Pancreas (tissue), 10 donors: ENCODE data around the gene PTPRD. TPM values are rescaled to one million over a fixed set of nuclear protein-coding genes. Genes with fewer than 3 reads are reported as not detected.

Experiments used
- ATAC-seq, 4 donors: fragments of 200-7000 bp; cut with Tn5 transposase; one replicate each; pipeline versions ENCODE4 v1.8.0 to v1.9.1; 2020; ENCODE audit warnings: mild to moderate bottlenecking in 4 of 4, moderate library complexity in 4 of 4
- DNase-seq, 6 donors: peaks; one replicate each; pipeline ENCODE4 v3.0.0-alpha.2; 2020
- FAIRE-seq: peaks from 2 replicates; lab custom pipeline; 2012; peaks lifted over from hg19 to GRCh38; lab: Jason Lieb, UNC
- H3K27ac ChIP-seq, 4 donors: fragments of 200-600 bp; sonication (generic); 1 replicate in 3 of 4; 2 replicates in 1 of 4; pipeline versions ENCODE4 v1.5.0 to v1.8.0; 2020
- H3K27me3 ChIP-seq, 4 donors: fragments of 200-600 bp; one replicate each; pipeline ENCODE4 v1.8.0; 2021
- H3K36me3 ChIP-seq, 3 donors: fragments of 200-600 bp; sonication (generic) in 1 of 3; one replicate each; pipeline versions ENCODE4 v1.5.0 to v1.8.0; 2020 to 2021
- H3K4me1 ChIP-seq, 3 donors: fragments of 200-600 bp; one replicate each; pipeline ENCODE4 v1.8.0; 2021
- H3K4me3 ChIP-seq, 4 donors: fragments of 200-600 bp; sonication (generic) in 2 of 4; one replicate each; pipeline versions ENCODE4 v1.5.0 to v1.8.0; 2020 to 2021
- H3K9me3 ChIP-seq, 4 donors: fragments of 200-600 bp; one replicate each; pipeline ENCODE4 v1.8.0; 2021
- CTCF ChIP-seq, 4 donors: fragments of 200-600 bp; sonication (generic) in 3 of 4; IDR thresholded peaks; one replicate each; pipeline versions ENCODE4 v1.5.0 to v1.8.0; 2021; ENCODE audit warnings: antibody characterized with exemption in 4 of 4
- WGBS, 2 donors: extraction: QIAGEN DNeasy Blood & Tissue Kit; methylation state at CpG; one replicate each; pipeline ENCODE4 v1.1.7; 2013; 5-methylcytosine and 5-hydroxymethylcytosine counted together
- intact Hi-C, 3 donors: fragments of 100-400 bp; cut with DNase I; formaldehyde crosslinking; loops; one replicate each; pipeline versions ENCODE4 v1.11.1 to v1.14.2; 2022
- polyA plus RNA-seq, 2 donors: library from polyadenylated mRNA; stranded (reverse); fragments of 200-250 nt; gene quantifications; one replicate each; pipeline ENCODE4 v1.2.3, GENCODE V29; 2013
- total RNA-seq, 6 donors: library from RNA; stranded (reverse); fragmentation: NEBNext Ultra II Directional in 4 of 6; extraction: Animal tissue kit (Norgen Biotek cat#: 25700) in 4 of 6; gene quantifications; one replicate each; pipeline versions ENCODE4 v1.2.1 to v1.2.4, GENCODE V29; 2021 to 2023
- donor health status: healthy with polysubstance abuse.
- donor health status: DM: no; HTN: no; CAD: no; lungs with moderate emphysema.
- donor health status: DM: no; HTN: no; CAD: no.
- donor health status: control.
- donor health status: control.
- donor health status: Bipolar disorder and iron deficiency.
- donor health status: DM: yes; HTN: yes; CAD: no.
- donor health status: DM: no; HTN: no; CAD: no.
- donor health status: DM: no; HTN: no; CAD: no.
- donor health status: DM: yes; HTN: yes; CAD: no.

The PTPRD gene
- total and polyA plus RNA-seq, 8 donors: 2.1 to 21.7 (median 5.1) TPM

- no peak overlapping the region for H3K4me3 ChIP-seq
- ATAC-seq (no peak), FAIRE-seq (no peak), DNase-seq (no peak)
- no peaks in the 10 kb centered on the region for H3K27me3 ChIP-seq
- no peaks in the 10 kb centered on the region for H3K9me3 ChIP-seq
- H3K4me1 ChIP-seq: no peaks in the 10 kb centered on the region
- no peak for TF ChIP-seq CTCF (IDR thresholded peaks at IDR 0.05)
- no peaks in the 10 kb centered on the region for H3K36me3 ChIP-seq
- intact Hi-C loops: no loop called here
- no peak overlapping the region for H3K27ac ChIP-seq
Measured at GRCh38 chr9:8390571-8390970, 2222.2 kb downstream of the PTPRD start.

- TF ChIP-seq CTCF (IDR thresholded peaks at IDR 0.05): no peak
- 78 to 83% methylated on average over 3 of the region's 3 CpGs for WGBS, 2 donors
- H3K9me3 ChIP-seq: no peaks in the 10 kb centered on the region
Measured at GRCh38 chr9:8389531-8389930, 2223.3 kb downstream of the PTPRD start.

GRCh38 chr9:8388132-8388531 lies 2224.7 kb downstream of the PTPRD start:
- no peak overlapping the region for H3K4me3 ChIP-seq
- TF ChIP-seq CTCF (IDR thresholded peaks at IDR 0.05): no peak
- peaks cover 0 to 3% (median 0%) of the 10 kb centered on the region in 3 donors for H3K4me1 ChIP-seq
- FAIRE-seq (no peak), ATAC-seq (no peak), DNase-seq (no peak)
- no peaks in the 10 kb centered on the region for H3K36me3 ChIP-seq
- intact Hi-C loops: no loop called here
- WGBS, 2 donors: 72 to 93% methylated on average over 1 of the region's 1 CpG
- H3K27ac ChIP-seq: no peak overlapping the region
- H3K9me3 ChIP-seq: no peaks in the 10 kb centered on the region
- no peaks in the 10 kb centered on the region for H3K27me3 ChIP-seq

More at GRCh38 chr9:8389531-8389930, 2223.3 kb downstream of the PTPRD start:
- intact Hi-C loops: no loop called here
- Histone ChIP-seq H3K27ac (no peak overlapping the region), H3K36me3 (no peaks in the 10 kb centered on the region), H3K4me3 (no peak overlapping the region), H3K4me1 (no peaks in the 10 kb centered on the region), H3K27me3 (no peaks in the 10 kb centered on the region)
- DNase-seq (no peak), ATAC-seq (no peak), FAIRE-seq (no peak)

- H3K27me3 ChIP-seq: no peaks in the 10 kb centered on the region
- H3K27ac ChIP-seq: no peak overlapping the region
- H3K9me3 ChIP-seq: no peaks in the 10 kb centered on the region
- FAIRE-seq (no peak), DNase-seq (no peak), ATAC-seq (no peak)
- no peaks in the 10 kb centered on the region for H3K36me3 ChIP-seq
- peaks cover 6 to 17% (median 13%) of the 10 kb centered on the region in 3 donors for H3K4me1 ChIP-seq
- H3K4me3 ChIP-seq: no peak overlapping the region
- TF ChIP-seq CTCF (IDR thresholded peaks at IDR 0.05): no peak
- intact Hi-C loops: no loop called here
- WGBS, 2 donors: 93 to 94% methylated on average over 3 of the region's 3 CpGs
Measured at GRCh38 chr9:8384091-8384490, 2228.7 kb downstream of the PTPRD start.

- H3K9me3 ChIP-seq: no peaks in the 10 kb centered on the region
- H3K4me3 ChIP-seq: no peak overlapping the region
- intact Hi-C loops: no loop called here
- FAIRE-seq (no peak), DNase-seq (peak in 2 of 6 donors; percentile 3 to 21), ATAC-seq (peak in 3 of 4 donors; percentile 61 to 93 (median 77))
- peaks cover 6 to 17% (median 13%) of the 10 kb centered on the region in 3 donors for H3K4me1 ChIP-seq
- no peak for TF ChIP-seq CTCF (IDR thresholded peaks at IDR 0.05)
- H3K27me3 ChIP-seq: no peaks in the 10 kb centered on the region
- no peak overlapping the region for H3K27ac ChIP-seq
- WGBS, 2 donors: 35 to 39% methylated on average over 4 of the region's 4 CpGs
- H3K36me3 ChIP-seq: no peaks in the 10 kb centered on the region
Measured at GRCh38 chr9:8382777-8383527, 2229.8 kb downstream of the PTPRD start.
